Endothelial cell of umbilical vein (primary cell): ENCODE measurements around the gene GLCE. TPM values are rescaled to one million over a fixed set of nuclear protein-coding genes. Genes with fewer than 3 reads are reported as not detected.
A peak's percentile ranks its signal among the peaks of the same experiment; 100 is the strongest.

Source experiments
- BruUV-seq: library from RNA; stranded (reverse); fragments of 400-500 nt; replicated peaks from 2 replicates; lab custom pipeline; 2021; lab: Mats Ljungman, UMichigan
- CTCF ChIA-PET: fragments of 300-600, 350-600 bp; sonication (Branson Sonifier 250); formaldehyde crosslinking; loops from one replicate; lab custom pipeline; 2021; ENCODE audit warnings: antibody characterized with exemption, inconsistent platforms; lab: Charles Lee
- POLR2A ChIA-PET: fragments of 300-600, 350-600 bp; sonication (Branson Sonifier 250); formaldehyde crosslinking; loops from one replicate; lab custom pipeline; 2021; ENCODE audit warnings: antibody characterized with exemption, inconsistent platforms; lab: Charles Lee
- DNase-seq: peaks from one replicate; pipeline ENCODE4 v3.0.0-alpha.2; 2011; ENCODE audit warnings: low read depth, low spot score
- FAIRE-seq: peaks from 2 replicates; lab custom pipeline; 2011; peaks lifted over from hg19 to GRCh38; lab: Jason Lieb, UNC
- H2AFZ ChIP-seq: 2 replicates; pipeline ENCODE4 v1.6.0; 2012; ENCODE audit warnings: low read depth, low read length, control low read depth, inconsistent platforms
- H3K27ac ChIP-seq: 2 replicates; pipeline ENCODE4 v1.5.1; 2011; ENCODE audit warnings: low read depth, mild to moderate bottlenecking, control low read depth, low read length, moderate library complexity; ENCODE audit not compliant: insufficient read depth
- H3K27me3 ChIP-seq, 2 experiments: 2 replicates each; pipeline versions ENCODE4 v1.6.0 to v1.6.1; 2011; ENCODE audit warnings: low read length in 2 of 2, mixed read lengths in 1 of 2; ENCODE audit not compliant: control insufficient read depth in 2 of 2, insufficient read depth in 2 of 2
- H3K36me3 ChIP-seq, 2 experiments: 2 replicates in 1 of 2; 3 replicates in 1 of 2; pipeline ENCODE4 v1.5.1; 2011; ENCODE audit warnings: low read length in 2 of 2, mild to moderate bottlenecking in 1 of 2, moderate library complexity in 1 of 2; ENCODE audit not compliant: control insufficient read depth in 2 of 2, insufficient read depth in 2 of 2; ENCODE audit errors: extremely low read depth in 1 of 2
- H3K4me1 ChIP-seq: 3 replicates; pipeline ENCODE4 v1.5.1; 2011; ENCODE audit warnings: mild to moderate bottlenecking, low read length; ENCODE audit not compliant: control insufficient read depth, insufficient read depth; ENCODE audit errors: extremely low read depth
- H3K4me2 ChIP-seq: 2 replicates; pipeline ENCODE4 v1.6.1; 2011; ENCODE audit warnings: low read length, control low read depth, mixed read lengths; ENCODE audit not compliant: insufficient read depth
- H3K4me3 ChIP-seq, 3 experiments: fragments of 200-600 bp in 1 of 3; sonication (generic), shearing (Covaris generic) in 1 of 3; replicated peaks in 1 of 3; 2 replicates each; pipeline ENCODE4 v1.5.1; 2011 to 2016; ENCODE audit warnings: control low read depth in 3 of 3, low read length in 3 of 3, mild to moderate bottlenecking in 2 of 3, inconsistent platforms in 1 of 3, low read depth in 1 of 3, moderate library complexity in 1 of 3; ENCODE audit not compliant: insufficient read depth in 1 of 3
- H3K79me2 ChIP-seq: 2 replicates; pipeline ENCODE4 v1.6.0; 2012; ENCODE audit warnings: low read length, inconsistent platforms; ENCODE audit not compliant: control insufficient read depth, insufficient read depth
- H3K9ac ChIP-seq: replicated peaks from 2 replicates; pipeline ENCODE3; 2011; ENCODE audit warnings: low read length, control low read depth; ENCODE audit not compliant: insufficient read depth; ENCODE audit errors: extremely low read depth
- H3K9me1 ChIP-seq: replicated peaks from 3 replicates; pipeline ENCODE4 v1.6.0; 2011; ENCODE audit warnings: mild to moderate bottlenecking, low read length; ENCODE audit not compliant: control insufficient read depth, insufficient read depth; ENCODE audit errors: extremely low read depth
- H3K9me3 ChIP-seq: replicated peaks from 2 replicates; pipeline ENCODE4 v1.5.1; 2012; ENCODE audit warnings: low read length, inconsistent platforms; ENCODE audit not compliant: control insufficient read depth, insufficient read depth
- H4K20me1 ChIP-seq: replicated peaks from 2 replicates; pipeline ENCODE3; 2011; ENCODE audit warnings: mild to moderate bottlenecking, low read length; ENCODE audit not compliant: control insufficient read depth, insufficient read depth; ENCODE audit errors: extremely low read depth
- CTCF ChIP-seq, 2 donors: IDR thresholded peaks; 1 replicate in 1 of 2; 2 replicates in 1 of 2; pipeline ENCODE4 v1.5.1; 2011; ENCODE audit warnings: low read length in 2 of 2, mild to moderate bottlenecking in 2 of 2, moderate library complexity in 2 of 2, control low read depth in 1 of 2, inconsistent platforms in 1 of 2, low read depth in 1 of 2; ENCODE audit not compliant: insufficient read depth in 1 of 2; ENCODE audit errors: extremely low read depth in 1 of 2
- GATA2 ChIP-seq: IDR thresholded peaks from 2 replicates; pipeline ENCODE4 v1.7.0; 2011; ENCODE audit warnings: low read depth, mild to moderate bottlenecking, moderate library complexity, mixed read lengths, low read length; ENCODE audit not compliant: insufficient read length, insufficient read depth
- POLR2A ChIP-seq: IDR thresholded peaks from 2 replicates; pipeline ENCODE4 v1.6.1; 2012; ENCODE audit warnings: low read depth, mild to moderate bottlenecking, control low read depth, low read length
- dilution Hi-C: fragments of 300-500 bp; cut with MboI; formaldehyde crosslinking; loops from one replicate; pipeline ENCODE4 v1.15.0; 2019; ENCODE audit warnings: low sequenced_read_pairs; ENCODE audit not compliant: extremely low pct_ligation_motif_present
- intact Hi-C: fragments of 100-400 bp; cut with micrococcal nuclease; formaldehyde crosslinking; loops from one replicate; pipeline ENCODE4 v1.10.0; 2022
- polyA plus RNA-seq, 4 experiments: library from polyadenylated mRNA; depleted of rRNA in 3 of 4; stranded (reverse) in 3 of 4; unstranded in 1 of 4; fragments of >200 nt; gene quantifications; 2 replicates each; pipeline versions ENCODE4 v1.2.1 to v1.2.3, GENCODE V29; 2011 to 2012; ENCODE audit warnings: missing spikeins in 1 of 4
- total RNA-seq: library from RNA; stranded (reverse); gene quantifications from 2 replicates; pipeline ENCODE4 v1.2.3, GENCODE V29; 2021
- TF ChIP-seq, protein P1 (sequence below): IDR thresholded peaks from 2 replicates; pipeline ENCODE4 v1.6.1; 2011; ENCODE audit not compliant: insufficient read depth, insufficient read length

Gene GLCE
- total and polyA plus RNA-seq, 2 donors (not counting 3 experiments of a cell fraction or from before 2014, with no cell fraction given): 48.1 to 86.6 TPM

GRCh38 chr15:69194854-69195253 is 34.4 kb downstream of the GLCE start:
- TF ChIP-seq CTCF (IDR thresholded peaks at IDR 0.05; ENCODE audit: extremely low read depth in 1 of 2, insufficient read depth in 1 of 2, low read depth in 1 of 2, low read length in 2 of 2) (no peak), POLR2A (no peak), GATA2 (peak; percentile 39)
- TF ChIP-seq, protein P1, sequence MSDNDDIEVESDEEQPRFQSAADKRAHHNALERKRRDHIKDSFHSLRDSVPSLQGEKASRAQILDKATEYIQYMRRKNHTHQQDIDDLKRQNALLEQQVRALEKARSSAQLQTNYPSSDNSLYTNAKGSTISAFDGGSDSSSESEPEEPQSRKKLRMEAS: no peak
- H3K4me2 ChIP-seq: no peak overlapping the region
- CTCF ChIA-PET: interaction anchor here (1.3 to 1.8 kb wide), 6 partner anchors 10 to 200 kb away, joined by 4 to 8 read pairs (median 6); no protein-coding TSS in a partner anchor

More at GRCh38 chr15:69194854-69195253, 34.4 kb downstream of the GLCE start:
- intact Hi-C loops (no loop called here), dilution Hi-C loops (no loop called here)
- H2AFZ ChIP-seq: no peak overlapping the region
- no peak overlapping the region for H3K27ac ChIP-seq
- FAIRE-seq (no peak), DNase-seq (peak; percentile 48)
- H3K79me2 ChIP-seq: peaks cover 63% of the 10 kb centered on the region
- H3K27me3 ChIP-seq: no peaks in the 10 kb centered on the region
- peaks cover 27% of the 10 kb centered on the region for H3K4me1 ChIP-seq
- no TSS peak for BruUV-seq
- POLR2A ChIA-PET: interaction anchor here (1.0 kb wide), 1 partner anchor 34 kb away, joined by 3 read pairs; the partner anchor contains the start of gene GLCE
- peaks cover 2% of the 10 kb centered on the region for H4K20me1 ChIP-seq
- H3K9ac ChIP-seq: no peak overlapping the region
- no peaks in the 10 kb centered on the region for H3K9me1 ChIP-seq
- no peak overlapping the region for H3K4me3 ChIP-seq
- H3K36me3 ChIP-seq: peaks cover 3 to 4% of the 10 kb centered on the region in 2 experiments
- no peaks in the 10 kb centered on the region for H3K9me3 ChIP-seq
